GM19438 (cell line): ENCODE data around the gene ALMS1.
"Not testable (repeated sequence)": the region's sequence is repeated elsewhere in the genome, so short reads cannot be mapped to it uniquely, and the experiment has no call there.

ENCODE experiments used
- ATAC-seq: cut with Tn5 transposase; IDR thresholded peaks from one replicate; pipeline ENCODE4 v1.9.1; 2021; ENCODE audit warnings: low read depth; ENCODE audit not compliant: unreplicated experiment

ALMS1 gene

GRCh38 chr2:73386894-73387636, 1.4 kb downstream of the ALMS1 start:
- no peak for ATAC-seq

- no peak for ATAC-seq
Measured at GRCh38 chr2:73402386-73403103, 16.9 kb downstream of the ALMS1 start.

- no peak for ATAC-seq
Measured at GRCh38 chr2:73403237-73403636, 17.6 kb downstream of the ALMS1 start.

- ATAC-seq: no peak
Measured at GRCh38 chr2:73404409-73404808, 18.8 kb downstream of the ALMS1 start.

GRCh38 chr2:73406996-73407395, 21.4 kb downstream of the ALMS1 start:
- no peak for ATAC-seq

- peak; percentile 85 for ATAC-seq
Measured at GRCh38 chr2:73408198-73408597, 22.6 kb downstream of the ALMS1 start.

- no peak for ATAC-seq
Measured at GRCh38 chr2:73414696-73415095, 29.1 kb downstream of the ALMS1 start.

- ATAC-seq: no peak
Measured at GRCh38 chr2:73415906-73416305, 30.3 kb downstream of the ALMS1 start.

- ATAC-seq: no peak
Measured at GRCh38 chr2:73418343-73418742, 32.7 kb downstream of the ALMS1 start.

- ATAC-seq: no peak
Measured at GRCh38 chr2:73423913-73424312, 38.3 kb downstream of the ALMS1 start.

- ATAC-seq: no peak
Measured at GRCh38 chr2:73426176-73426575, 40.5 kb downstream of the ALMS1 start.

- ATAC-seq: no peak
Measured at GRCh38 chr2:73436019-73436418, 50.4 kb downstream of the ALMS1 start.

GRCh38 chr2:73444202-73444601, 58.6 kb downstream of the ALMS1 start:
- no peak for ATAC-seq

- ATAC-seq: no peak
Measured at GRCh38 chr2:73448856-73449255, 63.2 kb downstream of the ALMS1 start.

GRCh38 chr2:73449404-73449803, 63.8 kb downstream of the ALMS1 start:
- ATAC-seq: no peak

- ATAC-seq: peak; percentile 93
Measured at GRCh38 chr2:73451263-73451972, 65.8 kb downstream of the ALMS1 start.

- ATAC-seq: no peak
Measured at GRCh38 chr2:73457982-73458381, 72.3 kb downstream of the ALMS1 start.

GRCh38 chr2:73462388-73462787, 76.8 kb downstream of the ALMS1 start:
- not testable (repeated sequence) for ATAC-seq

GRCh38 chr2:73468376-73468775, 82.7 kb downstream of the ALMS1 start:
- no peak for ATAC-seq

- not testable (repeated sequence) for ATAC-seq
Measured at GRCh38 chr2:73483874-73484273, 98.2 kb downstream of the ALMS1 start.

- ATAC-seq: no peak
Measured at GRCh38 chr2:73487112-73487657, 101.5 kb downstream of the ALMS1 start.
